ENCODE data around the gene UIMC1. TPM values are rescaled to one million over a fixed set of nuclear protein-coding genes. Genes with fewer than 3 reads are reported as not detected.
"Not testable (repeated sequence)": the region's sequence is repeated elsewhere in the genome, so short reads cannot be mapped to it uniquely, and the experiment has no call there.

UIMC1 gene
- total RNA-seq, 2 donors from 2014 or later = 19.1 to 27.2 TPM

GRCh38 chr5:176986280-176986679, 20.3 kb downstream of the UIMC1 start:
- no peak for ATAC-seq
- Histone ChIP-seq H3K9me3 (no peaks in the 10 kb centered on the region), H3K36me3 (replicated peaks in 1 of 2; ENCODE audit: insufficient read depth in 1 of 2, low read depth in 2 of 2) (no peaks in the 10 kb centered on the region), H3K27me3 (no peaks in the 10 kb centered on the region), H3K4me1 (no peaks in the 10 kb centered on the region), H3K4me3 (no peak overlapping the region), H3K27ac (no peak overlapping the region)
- DNase-seq = no peak
- 96 to 100% methylated on average over 2 of the region's 2 CpGs for WGBS, 2 donors
- TF ChIP-seq POLR2A (IDR thresholded peaks at IDR 0.05) = no peak
- TF ChIP-seq, protein P1, sequence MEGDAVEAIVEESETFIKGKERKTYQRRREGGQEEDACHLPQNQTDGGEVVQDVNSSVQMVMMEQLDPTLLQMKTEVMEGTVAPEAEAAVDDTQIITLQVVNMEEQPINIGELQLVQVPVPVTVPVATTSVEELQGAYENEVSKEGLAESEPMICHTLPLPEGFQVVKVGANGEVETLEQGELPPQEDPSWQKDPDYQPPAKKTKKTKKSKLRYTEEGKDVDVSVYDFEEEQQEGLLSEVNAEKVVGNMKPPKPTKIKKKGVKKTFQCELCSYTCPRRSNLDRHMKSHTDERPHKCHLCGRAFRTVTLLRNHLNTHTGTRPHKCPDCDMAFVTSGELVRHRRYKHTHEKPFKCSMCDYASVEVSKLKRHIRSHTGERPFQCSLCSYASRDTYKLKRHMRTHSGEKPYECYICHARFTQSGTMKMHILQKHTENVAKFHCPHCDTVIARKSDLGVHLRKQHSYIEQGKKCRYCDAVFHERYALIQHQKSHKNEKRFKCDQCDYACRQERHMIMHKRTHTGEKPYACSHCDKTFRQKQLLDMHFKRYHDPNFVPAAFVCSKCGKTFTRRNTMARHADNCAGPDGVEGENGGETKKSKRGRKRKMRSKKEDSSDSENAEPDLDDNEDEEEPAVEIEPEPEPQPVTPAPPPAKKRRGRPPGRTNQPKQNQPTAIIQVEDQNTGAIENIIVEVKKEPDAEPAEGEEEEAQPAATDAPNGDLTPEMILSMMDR (IDR thresholded peaks at IDR 0.05) = no peak
- intact Hi-C loops (cut with DNase I) = no loop called here

- 74 to 95% methylated on average over 2 of the region's 2 CpGs for WGBS, 2 donors
- peaks cover 0 to 2% of the 10 kb centered on the region in 2 donors for H3K36me3 ChIP-seq (replicated peaks in 1 of 2; ENCODE audit: insufficient read depth in 1 of 2, low read depth in 2 of 2)
- TF ChIP-seq, protein P1 (IDR thresholded peaks at IDR 0.05) = no peak
- TF ChIP-seq POLR2A (IDR thresholded peaks at IDR 0.05) = no peak
- no peak overlapping the region for H3K27ac ChIP-seq
- no peaks in the 10 kb centered on the region for H3K27me3 ChIP-seq
- intact Hi-C loops (cut with DNase I) = no loop called here
- DNase-seq (no peak), ATAC-seq (no peak)
- no peaks in the 10 kb centered on the region for H3K9me3 ChIP-seq
- no peak overlapping the region for H3K4me3 ChIP-seq
- no peaks in the 10 kb centered on the region for H3K4me1 ChIP-seq
These were observed 21.1 kb downstream of the UIMC1 start for GRCh38 chr5:176985516-176985915.

DNA sequence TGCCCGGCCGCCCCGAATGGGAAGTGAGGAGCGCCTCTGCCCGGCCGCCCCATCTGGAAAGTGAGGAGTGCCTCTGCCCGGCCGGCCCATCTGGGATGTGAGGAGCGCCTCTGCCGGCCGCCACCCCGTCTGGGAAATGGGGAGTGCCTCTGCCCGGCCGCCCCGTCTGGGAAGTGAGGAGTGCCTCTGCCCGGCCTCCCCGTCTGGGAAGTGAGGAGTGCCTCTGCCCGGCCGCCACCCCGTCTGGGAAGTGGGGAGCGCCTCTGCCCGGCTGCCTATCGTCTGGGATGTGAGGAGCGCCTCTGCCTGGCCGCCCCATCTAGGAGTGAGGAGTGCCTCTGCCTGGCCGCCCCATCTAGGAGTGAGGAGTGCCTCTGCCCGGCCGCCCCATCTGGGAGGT, 22.4 kb downstream of the UIMC1 start:
- DNase-seq; H3K4me1 ChIP-seq; H3K9me3 ChIP-seq; H3K27me3 ChIP-seq; H3K4me3 ChIP-seq; intact Hi-C loops (cut with DNase I); H3K27ac ChIP-seq; H3K36me3 ChIP-seq (replicated peaks in 1 of 2; ENCODE audit: insufficient read depth in 1 of 2, low read depth in 2 of 2); ATAC-seq: not testable (repeated sequence)
- WGBS, 2 donors = 95 to 97% methylated on average over 6 to 28 of the region's 28 CpGs

GRCh38 chr5:176983593-176983992, 23.0 kb downstream of the UIMC1 start:
- intact Hi-C loops (cut with DNase I); ATAC-seq; H3K4me1 ChIP-seq; H3K27ac ChIP-seq; DNase-seq; H3K36me3 ChIP-seq (replicated peaks in 1 of 2; ENCODE audit: insufficient read depth in 1 of 2, low read depth in 2 of 2); H3K4me3 ChIP-seq; H3K27me3 ChIP-seq; H3K9me3 ChIP-seq: not testable (repeated sequence)
- WGBS, 2 donors = 90% methylated on average over 6 of the region's 21 CpGs; no CpG with 5 or more reads in 1 of the 2 donors

- 76 to 85% methylated on average over 5 to 8 of the region's 13 CpGs for WGBS, 2 donors
- H3K4me1 ChIP-seq; H3K27me3 ChIP-seq; intact Hi-C loops (cut with DNase I); H3K4me3 ChIP-seq; H3K36me3 ChIP-seq (replicated peaks in 1 of 2; ENCODE audit: insufficient read depth in 1 of 2, low read depth in 2 of 2); ATAC-seq; H3K9me3 ChIP-seq; DNase-seq; H3K27ac ChIP-seq: not testable (repeated sequence)
These were observed 23.5 kb downstream of the UIMC1 start for GRCh38 chr5:176983112-176983511.

GRCh38 chr5:176980818-176981217, 25.8 kb downstream of the UIMC1 start:
- no peak for ATAC-seq
- no peak for TF ChIP-seq POLR2A (IDR thresholded peaks at IDR 0.05)
- TF ChIP-seq, protein P1 (IDR thresholded peaks at IDR 0.05) = no peak
- H3K27me3 ChIP-seq = no peaks in the 10 kb centered on the region
- H3K4me3 ChIP-seq = no peak overlapping the region
- peaks cover 0 to 9% of the 10 kb centered on the region in 2 donors for H3K36me3 ChIP-seq (replicated peaks in 1 of 2; ENCODE audit: insufficient read depth in 1 of 2, low read depth in 2 of 2)
- H3K27ac ChIP-seq = no peak overlapping the region
- no peaks in the 10 kb centered on the region for H3K4me1 ChIP-seq
- WGBS, 2 donors = 93 to 95% methylated on average over 7 of the region's 7 CpGs
- intact Hi-C loops (cut with DNase I) = no loop called here
- DNase-seq = no peak
- H3K9me3 ChIP-seq = no peaks in the 10 kb centered on the region
